ENCODE results near the gene KCNJ2.
A peak's percentile ranks its signal among the peaks of the same experiment; 100 is the strongest.

DNA sequence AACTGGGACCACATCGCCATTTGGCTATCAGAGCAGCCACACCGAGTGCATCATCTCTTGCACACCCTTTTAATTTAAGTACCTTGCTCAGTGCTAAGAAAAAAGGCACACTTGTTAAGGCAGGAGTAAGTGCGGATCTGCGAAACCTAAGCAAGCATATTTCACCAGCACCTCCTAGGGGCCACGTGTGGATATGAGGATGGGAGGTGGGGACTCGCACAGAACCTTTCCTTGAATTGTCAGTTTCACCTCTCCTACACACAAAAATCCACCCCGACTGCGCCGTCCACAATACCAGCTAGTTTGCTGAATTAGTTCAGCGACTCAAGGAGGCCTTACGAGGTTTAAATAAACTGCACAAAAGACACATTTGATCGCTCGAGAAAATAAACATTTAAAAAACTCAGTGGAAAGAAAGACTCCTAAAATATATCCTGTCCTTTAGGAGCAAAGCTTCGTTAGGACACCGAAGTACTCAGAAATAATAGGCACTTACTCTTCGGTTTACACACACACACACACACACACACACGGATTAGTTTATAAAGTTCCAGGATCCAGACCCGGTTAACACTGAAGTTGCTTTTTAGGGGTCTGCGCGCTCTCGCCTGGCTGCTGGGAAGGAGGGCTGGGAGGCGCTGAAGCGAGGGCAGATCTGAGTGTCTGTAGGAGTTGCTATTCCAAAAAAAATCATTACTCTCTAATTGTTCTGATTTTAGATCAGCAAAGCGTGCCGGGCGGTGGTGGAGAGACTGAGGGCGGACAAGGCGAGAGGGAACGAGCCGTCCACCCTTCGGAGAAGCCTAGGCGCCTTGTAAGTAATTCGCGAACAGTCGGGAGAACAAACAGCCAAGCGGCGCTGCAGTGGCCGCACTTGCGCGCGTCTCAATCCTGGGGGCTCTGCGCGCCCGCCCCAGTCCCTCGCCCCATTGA, 1.0 kb upstream of the KCNJ2 start:
- TF ChIP-seq, protein P1, sequence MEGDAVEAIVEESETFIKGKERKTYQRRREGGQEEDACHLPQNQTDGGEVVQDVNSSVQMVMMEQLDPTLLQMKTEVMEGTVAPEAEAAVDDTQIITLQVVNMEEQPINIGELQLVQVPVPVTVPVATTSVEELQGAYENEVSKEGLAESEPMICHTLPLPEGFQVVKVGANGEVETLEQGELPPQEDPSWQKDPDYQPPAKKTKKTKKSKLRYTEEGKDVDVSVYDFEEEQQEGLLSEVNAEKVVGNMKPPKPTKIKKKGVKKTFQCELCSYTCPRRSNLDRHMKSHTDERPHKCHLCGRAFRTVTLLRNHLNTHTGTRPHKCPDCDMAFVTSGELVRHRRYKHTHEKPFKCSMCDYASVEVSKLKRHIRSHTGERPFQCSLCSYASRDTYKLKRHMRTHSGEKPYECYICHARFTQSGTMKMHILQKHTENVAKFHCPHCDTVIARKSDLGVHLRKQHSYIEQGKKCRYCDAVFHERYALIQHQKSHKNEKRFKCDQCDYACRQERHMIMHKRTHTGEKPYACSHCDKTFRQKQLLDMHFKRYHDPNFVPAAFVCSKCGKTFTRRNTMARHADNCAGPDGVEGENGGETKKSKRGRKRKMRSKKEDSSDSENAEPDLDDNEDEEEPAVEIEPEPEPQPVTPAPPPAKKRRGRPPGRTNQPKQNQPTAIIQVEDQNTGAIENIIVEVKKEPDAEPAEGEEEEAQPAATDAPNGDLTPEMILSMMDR (IDR thresholded peaks at IDR 0.05; ENCODE audit: low read depth, low read length), result peak; percentile 11
- no peak for TF ChIP-seq EZH2phosphoT487 (IDR thresholded peaks at IDR 0.05; ENCODE audit: low read depth)
